LHCN-M2 (cell line): ENCODE data around the gene P2RY14. TPM values are rescaled to one million over a fixed set of nuclear protein-coding genes. Genes with fewer than 3 reads are reported as not detected.

Experiments used
- DNase-seq: peaks from one replicate; pipeline ENCODE4 v3.0.0-alpha.2; 2012; ENCODE audit warnings: low read depth
- polyA plus RNA-seq: library from polyadenylated mRNA; unstranded; fragments of >200 nt; gene quantifications from one replicate; pipeline ENCODE4 v1.2.1, GENCODE V29; 2012; ENCODE audit warnings: missing spikeins
- total RNA-seq: library from RNA; depleted of rRNA; stranded (reverse); fragments of >200 nt; gene quantifications from 2 replicates; pipeline ENCODE4 v1.2.3, GENCODE V29; 2014; rRNA removed

P2RY14 gene
- 0.19 TPM in 1 of 2 replicates, not detected in the other for total RNA-seq
- polyA plus RNA-seq, result not detected

DNA sequence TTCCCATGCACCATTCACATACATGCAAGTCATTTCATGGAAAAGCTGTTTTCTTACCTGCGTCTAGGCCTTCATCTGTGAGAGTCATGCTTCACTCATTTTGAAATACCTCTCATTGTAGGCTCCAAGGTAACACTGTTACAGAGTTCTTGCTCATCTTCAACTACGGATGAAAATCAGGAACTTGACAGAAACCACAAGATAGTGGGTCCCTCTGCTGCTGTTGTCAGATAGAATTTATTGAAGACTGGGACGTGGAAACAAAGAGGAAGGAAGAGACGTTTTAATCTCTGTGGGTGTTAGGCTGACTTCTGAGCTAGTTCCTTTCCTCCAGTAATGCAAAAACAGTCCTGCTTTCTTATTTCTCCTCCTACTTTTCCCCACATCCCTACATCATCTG is at the start of gene P2RY14:
Gene P2RY14 (minus strand): TSS at position 313 of the 400 bp plus-strand sequence. CDS start 64,226 bp downstream, outside the sequence.
- no peak for DNase-seq

- DNase-seq, result peak; percentile 6
Measured at GRCh38 chr3:151327571-151328198, 49.3 kb upstream of the P2RY14 start.

DNA sequence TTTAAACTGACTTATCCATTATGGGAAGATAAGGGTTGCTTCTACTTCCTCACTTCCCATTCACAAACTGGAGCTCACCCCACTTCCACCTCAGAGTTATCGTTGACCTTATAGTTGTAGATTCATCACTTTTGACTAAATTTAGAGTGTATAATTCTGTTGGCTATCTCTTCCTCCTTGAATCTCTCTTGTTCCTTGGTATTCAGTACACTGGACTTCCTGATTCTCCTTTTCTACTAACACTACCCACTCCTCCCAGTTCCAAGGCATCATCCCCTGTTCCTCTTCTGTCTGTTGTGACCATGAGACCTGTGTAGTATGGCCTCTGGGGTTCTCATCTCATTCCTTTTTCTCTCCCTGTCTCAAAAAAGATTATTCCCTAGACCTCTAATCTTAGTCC is 44.2 kb upstream of the P2RY14 start:
- DNase-seq, result no peak

GRCh38 chr3:151321526-151321925 is 43.2 kb upstream of the P2RY14 start:
- DNase-seq, result no peak

- DNase-seq, result no peak
Measured at GRCh38 chr3:151320131-151320530, 41.8 kb upstream of the P2RY14 start.

- peak; percentile 9 for DNase-seq
Measured at GRCh38 chr3:151319628-151320027, 41.3 kb upstream of the P2RY14 start.

- DNase-seq, result no peak
Measured at GRCh38 chr3:151318991-151319390, 40.6 kb upstream of the P2RY14 start.

DNA sequence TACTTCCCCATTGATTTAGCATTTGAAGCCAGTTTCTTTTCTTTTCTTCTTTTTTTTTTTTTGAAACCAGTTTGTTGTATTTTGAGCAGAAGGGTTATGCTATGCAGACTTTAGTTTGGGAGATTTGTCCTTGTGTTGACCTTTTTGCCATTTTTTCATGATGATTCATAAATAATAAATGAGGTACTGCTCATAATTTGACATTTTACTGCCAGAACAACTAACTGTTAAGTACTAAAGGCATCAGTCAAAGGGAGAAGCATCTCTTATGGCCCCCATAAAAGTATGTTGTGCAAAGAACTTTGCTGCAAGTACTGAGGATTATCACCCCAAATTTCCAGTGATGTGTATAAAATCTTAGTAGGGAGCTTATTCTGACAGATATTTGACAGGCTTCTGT is 40.0 kb upstream of the P2RY14 start:
- DNase-seq, result peak; percentile 3

- no peak for DNase-seq
Measured at GRCh38 chr3:151316267-151316991, 38.1 kb upstream of the P2RY14 start, which contains the start of gene GPR87. TSS of gene GPR87 (minus strand) at chr3:151316820. CDS start at chr3:151300100, 16,720 bp downstream.

DNA sequence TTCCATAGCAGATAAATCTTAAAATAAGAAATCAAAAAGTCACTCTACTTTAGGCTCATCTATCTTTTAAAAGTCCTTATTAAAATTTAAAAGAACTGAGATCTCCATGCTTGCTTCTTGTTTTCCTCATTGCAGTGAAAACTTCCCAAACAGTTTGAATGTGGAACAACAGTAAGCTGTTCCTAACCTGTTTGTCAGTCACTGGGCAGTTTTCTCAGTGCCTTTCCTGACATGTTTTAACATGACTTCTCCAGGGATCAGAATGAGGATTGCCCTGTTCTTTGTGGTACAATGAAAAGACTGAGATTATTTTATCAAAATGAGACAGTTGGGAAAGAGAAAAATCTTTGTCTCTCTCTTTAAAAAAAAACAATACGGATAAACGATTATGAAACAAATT is 37.5 kb upstream of the P2RY14 start:
- no peak for DNase-seq

- peak; percentile 13 for DNase-seq
Measured at GRCh38 chr3:151315136-151315535, 36.8 kb upstream of the P2RY14 start.

GRCh38 chr3:151314593-151314992 is 36.3 kb upstream of the P2RY14 start:
- no peak for DNase-seq

GRCh38 chr3:151314137-151314536 is 35.8 kb upstream of the P2RY14 start:
- DNase-seq, result no peak

- DNase-seq, result no peak
Measured at GRCh38 chr3:151312972-151313371, 34.6 kb upstream of the P2RY14 start.

DNA sequence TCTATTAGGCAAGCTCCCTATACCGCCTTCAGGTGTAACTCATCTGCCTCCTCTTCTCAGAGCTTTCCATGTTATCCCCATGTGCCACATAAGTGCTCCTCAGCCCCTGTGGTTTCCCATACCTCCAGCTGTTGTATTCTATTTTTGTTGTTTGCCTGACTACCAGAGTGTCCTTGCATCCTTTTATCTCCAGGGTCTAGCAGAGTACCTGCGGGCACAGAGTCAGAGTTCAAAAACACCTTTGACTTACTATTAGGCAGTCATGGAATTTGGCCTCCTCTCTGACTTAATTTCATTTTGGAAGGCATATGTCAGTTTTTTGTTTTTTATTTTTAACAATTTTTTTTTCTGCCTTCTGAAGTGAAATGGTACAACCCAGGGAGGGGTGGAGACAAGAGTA is 31.2 kb upstream of the P2RY14 start:
- no peak for DNase-seq

- DNase-seq, result no peak
Measured at GRCh38 chr3:151307583-151308488, 29.5 kb upstream of the P2RY14 start.

GRCh38 chr3:151307131-151307530 is 28.8 kb upstream of the P2RY14 start:
- DNase-seq, result no peak

DNA sequence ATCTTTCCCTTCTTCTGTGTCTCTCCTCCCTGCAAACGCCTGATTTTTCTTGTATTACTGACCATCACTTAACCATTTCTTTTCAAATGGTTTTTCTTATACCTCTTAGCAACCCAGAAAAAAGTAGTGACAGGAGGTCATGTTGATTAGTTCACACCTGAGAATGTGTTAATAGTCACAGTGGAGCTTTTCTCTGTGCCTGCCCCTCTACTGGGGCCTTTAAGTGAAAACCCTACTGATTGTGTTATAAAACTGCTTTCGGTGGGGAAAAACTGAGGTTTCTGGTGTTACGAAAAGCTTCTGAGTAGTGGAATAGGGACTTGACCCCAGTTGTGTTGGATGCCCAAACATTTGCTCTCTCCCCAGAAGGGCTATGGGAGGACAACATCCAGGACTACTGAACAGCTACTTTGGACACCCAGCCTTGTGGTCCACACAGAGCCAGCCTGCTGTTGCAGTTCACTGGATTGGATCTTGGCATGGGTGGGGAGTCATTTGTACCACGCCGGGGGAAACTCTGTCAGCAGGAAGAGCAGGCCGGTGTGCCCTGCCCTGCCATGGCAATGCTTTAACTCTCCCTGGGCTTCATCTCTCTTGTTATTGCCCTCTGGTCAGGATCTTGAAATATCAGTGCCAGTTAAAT is 27.9 kb upstream of the P2RY14 start:
- no peak for DNase-seq

GRCh38 chr3:151305775-151306151 is 27.4 kb upstream of the P2RY14 start:
- no peak for DNase-seq

- DNase-seq, result peak; percentile 85
Measured at GRCh38 chr3:151305060-151305774, 26.9 kb upstream of the P2RY14 start.

- no peak for DNase-seq
Measured at GRCh38 chr3:151303751-151304150, 25.4 kb upstream of the P2RY14 start.
